ENCODE data around the gene CHCHD1.
"Not testable (repeated sequence)": the region's sequence is repeated elsewhere in the genome, so short reads cannot be mapped to it uniquely, and the experiment has no call there.

The CHCHD1 gene

DNA sequence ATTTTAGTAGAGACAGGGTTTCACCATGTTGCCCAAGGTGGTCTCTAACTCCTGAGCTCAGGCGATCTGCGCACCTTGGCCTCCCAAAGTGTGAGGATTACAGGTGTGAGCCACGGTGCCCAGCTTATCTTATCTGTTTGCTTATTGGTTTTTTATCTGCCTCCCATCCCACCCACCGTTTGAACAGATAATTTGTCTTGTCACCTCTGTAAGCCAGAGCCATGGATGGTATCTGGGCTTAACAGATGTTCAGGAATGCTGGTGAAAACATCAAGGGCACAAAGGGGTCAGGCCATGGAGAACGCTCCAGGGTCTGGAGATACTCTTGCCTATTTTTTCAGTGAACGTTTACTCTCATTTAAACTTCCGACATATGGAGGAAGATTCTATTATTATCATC is 41.5 kb downstream of the CHCHD1 start:
- no peak for DNase-seq (ENCODE audit: extremely low read depth, low read depth)
- TF ChIP-seq, protein P1, sequence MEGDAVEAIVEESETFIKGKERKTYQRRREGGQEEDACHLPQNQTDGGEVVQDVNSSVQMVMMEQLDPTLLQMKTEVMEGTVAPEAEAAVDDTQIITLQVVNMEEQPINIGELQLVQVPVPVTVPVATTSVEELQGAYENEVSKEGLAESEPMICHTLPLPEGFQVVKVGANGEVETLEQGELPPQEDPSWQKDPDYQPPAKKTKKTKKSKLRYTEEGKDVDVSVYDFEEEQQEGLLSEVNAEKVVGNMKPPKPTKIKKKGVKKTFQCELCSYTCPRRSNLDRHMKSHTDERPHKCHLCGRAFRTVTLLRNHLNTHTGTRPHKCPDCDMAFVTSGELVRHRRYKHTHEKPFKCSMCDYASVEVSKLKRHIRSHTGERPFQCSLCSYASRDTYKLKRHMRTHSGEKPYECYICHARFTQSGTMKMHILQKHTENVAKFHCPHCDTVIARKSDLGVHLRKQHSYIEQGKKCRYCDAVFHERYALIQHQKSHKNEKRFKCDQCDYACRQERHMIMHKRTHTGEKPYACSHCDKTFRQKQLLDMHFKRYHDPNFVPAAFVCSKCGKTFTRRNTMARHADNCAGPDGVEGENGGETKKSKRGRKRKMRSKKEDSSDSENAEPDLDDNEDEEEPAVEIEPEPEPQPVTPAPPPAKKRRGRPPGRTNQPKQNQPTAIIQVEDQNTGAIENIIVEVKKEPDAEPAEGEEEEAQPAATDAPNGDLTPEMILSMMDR (IDR thresholded peaks at IDR 0.05; ENCODE audit: low read depth, low read length, missing control alignments) = no peak

DNA sequence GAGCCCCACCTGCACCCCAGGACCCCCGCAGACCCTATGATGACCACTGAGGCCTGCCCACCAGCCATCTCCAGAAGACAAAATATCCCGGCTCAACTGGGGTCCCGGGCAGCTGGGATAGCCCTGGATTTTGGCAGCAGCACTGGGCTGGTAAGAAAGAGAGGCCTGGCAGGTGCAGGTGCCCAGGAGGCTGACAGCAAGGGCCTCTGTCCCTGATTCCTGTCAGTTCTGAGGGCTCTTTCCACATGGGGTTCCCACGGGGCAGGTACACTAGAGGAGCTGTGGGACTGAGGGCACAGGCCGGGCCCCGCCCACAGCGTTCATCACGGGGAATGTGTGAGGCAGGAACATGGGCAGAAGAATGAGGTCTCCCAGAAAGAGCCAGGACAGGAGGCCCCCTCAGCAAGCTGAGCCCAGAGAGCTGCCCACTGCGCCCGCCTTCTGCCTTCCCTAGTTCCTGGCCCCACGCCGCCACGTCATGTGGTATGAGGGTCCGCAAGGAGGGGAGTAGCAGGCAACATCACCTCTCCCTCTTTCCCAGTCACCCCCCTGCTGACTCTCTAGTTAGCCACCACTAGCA is 42.4 kb downstream of the CHCHD1 start:
- no peak for DNase-seq (ENCODE audit: extremely low read depth, low read depth)
- TF ChIP-seq, protein P1 (IDR thresholded peaks at IDR 0.05; ENCODE audit: low read depth, low read length, missing control alignments) = no peak
- no peak overlapping the region for H3K4me3 ChIP-seq (replicated peaks; ENCODE audit: low read depth, low read length)

More for the DNA sequence above, 41.5 kb downstream of the CHCHD1 start:
- no peak overlapping the region for H3K4me3 ChIP-seq (replicated peaks; ENCODE audit: low read depth, low read length)

DNA sequence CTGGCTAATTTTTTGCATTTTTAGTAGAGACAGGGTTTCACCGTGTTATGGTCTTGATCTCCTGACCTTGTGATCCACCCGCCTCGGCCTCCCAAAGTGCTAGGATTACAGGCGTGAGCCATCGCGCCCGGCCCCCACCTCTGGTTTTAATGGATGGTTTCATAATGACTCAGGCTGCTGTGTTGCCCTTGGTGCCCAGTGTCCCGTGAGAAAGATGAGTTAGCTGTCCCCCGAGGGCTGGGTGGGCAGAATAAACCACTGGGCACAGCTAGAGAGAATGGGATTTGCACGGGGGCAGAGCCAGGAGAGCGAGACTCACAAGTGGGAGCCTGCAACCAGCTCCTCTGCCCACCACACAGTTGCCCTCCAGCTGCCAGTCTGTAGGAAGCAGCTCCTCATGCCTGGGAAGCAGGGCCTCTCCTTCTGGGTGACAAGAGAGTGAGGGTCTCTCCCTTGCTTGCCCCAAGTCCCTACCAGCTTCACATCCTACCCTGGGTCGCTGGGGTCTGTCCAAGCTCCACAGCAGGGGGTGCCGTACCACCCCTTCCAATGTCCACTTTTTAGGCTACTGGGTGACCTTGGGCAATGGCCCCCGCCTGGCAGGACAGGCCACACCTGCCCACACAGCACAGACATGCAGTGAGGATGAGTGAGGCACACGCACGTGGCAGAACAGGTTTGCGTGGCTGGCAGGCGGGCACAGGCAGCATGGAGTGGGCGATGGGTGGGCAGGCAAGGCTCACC is 45.7 kb downstream of the CHCHD1 start:
- TF ChIP-seq, protein P1 (IDR thresholded peaks at IDR 0.05; ENCODE audit: low read depth, low read length, missing control alignments) = no peak
- no peak overlapping the region for H3K4me3 ChIP-seq (replicated peaks; ENCODE audit: low read depth, low read length)
- no peak for DNase-seq (ENCODE audit: extremely low read depth, low read depth)

DNA sequence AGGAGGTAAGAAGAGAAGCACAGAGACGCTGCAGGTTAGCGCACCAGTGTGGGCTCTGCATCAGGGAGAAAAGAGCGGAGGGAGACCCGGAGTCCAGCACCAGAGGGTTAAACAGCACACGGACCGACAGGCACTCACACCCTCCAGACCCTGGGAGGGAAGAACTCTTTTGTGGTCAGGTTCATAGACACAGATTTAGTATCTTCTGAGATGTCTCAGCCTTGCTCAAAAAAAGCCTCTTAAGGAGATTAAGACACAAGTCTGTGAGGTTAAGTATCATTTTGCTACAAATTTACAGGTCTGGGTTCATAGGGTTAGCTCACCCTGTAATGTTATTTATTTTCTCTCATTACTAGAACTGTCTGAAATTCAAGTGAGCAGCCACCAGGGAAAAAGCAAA is 46.3 kb downstream of the CHCHD1 start:
- TF ChIP-seq, protein P1 (IDR thresholded peaks at IDR 0.05; ENCODE audit: low read depth, low read length, missing control alignments) = no peak
- no peak for DNase-seq (ENCODE audit: extremely low read depth, low read depth)
- H3K4me3 ChIP-seq (replicated peaks; ENCODE audit: low read depth, low read length) = no peak overlapping the region

DNA sequence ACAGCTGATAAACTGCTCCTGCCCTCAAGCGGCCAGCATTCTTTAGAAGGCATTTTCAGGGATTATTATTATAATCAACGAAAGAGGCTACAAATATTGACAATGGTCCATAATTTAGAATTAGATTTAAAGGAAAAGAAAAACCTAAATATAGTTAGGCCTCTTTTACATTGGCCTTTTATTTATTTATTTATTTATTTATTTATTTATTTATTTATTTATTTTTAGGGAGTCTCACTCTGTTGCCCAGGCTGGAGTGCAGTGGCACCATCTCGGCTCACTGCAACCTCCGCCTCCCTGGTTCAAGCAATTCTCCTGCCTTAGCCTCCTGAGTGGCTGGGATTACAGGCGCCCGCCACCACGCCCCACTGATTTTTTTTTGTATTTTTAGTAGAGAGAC is 47.2 kb downstream of the CHCHD1 start:
- DNase-seq (ENCODE audit: extremely low read depth, low read depth); H3K4me3 ChIP-seq (replicated peaks; ENCODE audit: low read depth, low read length): not testable (repeated sequence)
